RWPE2 (cell line): ENCODE data around the gene GAP43.

Experiments
- ATAC-seq: fragments of 200-7000 bp; cut with Tn5 transposase; 3 replicates; pipeline ENCODE4 v1.9.1; 2021; ENCODE audit warnings: low read depth
- DNase-seq: peaks from one replicate; pipeline ENCODE4 v3.0.0-alpha.2; 2020; ENCODE audit warnings: low spot score
- H3K27ac ChIP-seq: fragments of 450-650 bp; 2 replicates; pipeline ENCODE4 v1.5.1; 2017; ENCODE audit warnings: mild to moderate bottlenecking; ENCODE audit not compliant: poor library complexity, severe bottlenecking
- H3K27me3 ChIP-seq: fragments of 250-450 bp; sonication (Bioruptor Pico); 2 replicates; pipeline ENCODE4 v1.5.1; 2021; ENCODE audit warnings: mild to moderate bottlenecking, moderate library complexity; ENCODE audit not compliant: insufficient read depth, poor library complexity, severe bottlenecking
- H3K36me3 ChIP-seq: fragments of 250-450 bp; sonication (Bioruptor Pico); 2 replicates; pipeline ENCODE4 v1.5.1; 2020; ENCODE audit warnings: low read depth, mild to moderate bottlenecking, moderate library complexity
- H3K4me1 ChIP-seq: fragments of 250-450 bp; sonication (Bioruptor Pico); 2 replicates; pipeline ENCODE4 v1.5.1; 2021; ENCODE audit warnings: mild to moderate bottlenecking, moderate library complexity; ENCODE audit not compliant: insufficient read depth, poor library complexity, severe bottlenecking
- H3K4me3 ChIP-seq: fragments of 250-450 bp; sonication (Bioruptor Pico); 2 replicates; pipeline ENCODE4 v1.5.1; 2021; ENCODE audit warnings: mild to moderate bottlenecking, moderate library complexity; ENCODE audit not compliant: severe bottlenecking
- H3K9me3 ChIP-seq: fragments of 250-450 bp; sonication (Bioruptor Pico); 2 replicates; pipeline ENCODE4 v1.5.1; 2021; ENCODE audit warnings: mild to moderate bottlenecking, moderate library complexity; ENCODE audit not compliant: severe bottlenecking
- CTCF ChIP-seq: fragments of 450-650 bp; IDR thresholded peaks from one replicate; pipeline ENCODE4 v1.5.1; 2017; ENCODE audit warnings: mild to moderate bottlenecking, moderate library complexity; ENCODE audit not compliant: poor library complexity, severe bottlenecking

The GAP43 gene

GRCh38 chr3:115683773-115684172, 60.5 kb downstream of the GAP43 start:
- no peak for ATAC-seq
- Histone ChIP-seq H3K9me3 (no peaks in the 10 kb centered on the region), H3K27ac (no peak overlapping the region), H3K27me3 (no peaks in the 10 kb centered on the region), H3K36me3 (no peaks in the 10 kb centered on the region), H3K4me1 (no peaks in the 10 kb centered on the region), H3K4me3 (no peak overlapping the region)
- no peak for TF ChIP-seq CTCF
- DNase-seq = no peak

GRCh38 chr3:115685097-115685496, 61.8 kb downstream of the GAP43 start:
- ATAC-seq (no peak), DNase-seq (no peak)
- no peak overlapping the region for H3K4me3 ChIP-seq
- no peak overlapping the region for H3K27ac ChIP-seq
- H3K9me3 ChIP-seq = no peaks in the 10 kb centered on the region
- no peaks in the 10 kb centered on the region for H3K27me3 ChIP-seq
- no peaks in the 10 kb centered on the region for H3K4me1 ChIP-seq
- no peak for TF ChIP-seq CTCF
- no peaks in the 10 kb centered on the region for H3K36me3 ChIP-seq

- no peak for TF ChIP-seq CTCF
- no peak overlapping the region for H3K4me3 ChIP-seq
- H3K27ac ChIP-seq = no peak overlapping the region
- H3K9me3 ChIP-seq = no peaks in the 10 kb centered on the region
- no peaks in the 10 kb centered on the region for H3K27me3 ChIP-seq
- DNase-seq = no peak
- H3K36me3 ChIP-seq = no peaks in the 10 kb centered on the region
- no peaks in the 10 kb centered on the region for H3K4me1 ChIP-seq
- ATAC-seq = no peak
These were observed 64.4 kb downstream of the GAP43 start for GRCh38 chr3:115687721-115688120.

GRCh38 chr3:115688418-115688817, 65.1 kb downstream of the GAP43 start:
- DNase-seq (no peak), ATAC-seq (no peak)
- Histone ChIP-seq H3K27ac (no peak overlapping the region), H3K4me3 (no peak overlapping the region), H3K27me3 (no peaks in the 10 kb centered on the region), H3K9me3 (no peaks in the 10 kb centered on the region), H3K4me1 (no peaks in the 10 kb centered on the region), H3K36me3 (no peaks in the 10 kb centered on the region)
- no peak for TF ChIP-seq CTCF

- no peak overlapping the region for H3K4me3 ChIP-seq
- ATAC-seq (no peak), DNase-seq (no peak)
- H3K27ac ChIP-seq = no peak overlapping the region
- no peaks in the 10 kb centered on the region for H3K36me3 ChIP-seq
- no peaks in the 10 kb centered on the region for H3K27me3 ChIP-seq
- H3K4me1 ChIP-seq = peaks cover 3% of the 10 kb centered on the region
- TF ChIP-seq CTCF = no peak
- no peaks in the 10 kb centered on the region for H3K9me3 ChIP-seq
These were observed 66.6 kb downstream of the GAP43 start for GRCh38 chr3:115689928-115690327.
